Stimulated activated CD8-positive, alpha-beta memory T cell treated with anti-CD3 and anti-CD28 coated beads, Interleukin-7, amount 100 ng/mL, for 1 hour (primary cell): ENCODE data around the gene GLI1.
A peak's percentile ranks its signal among the peaks of the same experiment; 100 is the strongest.

Source experiments
- DNase-seq, 2 donors: peaks; one replicate each; pipeline ENCODE4 v3.0.0-alpha.2; 2020; ENCODE audit warnings: low read depth in 2 of 2

Gene GLI1

DNA sequence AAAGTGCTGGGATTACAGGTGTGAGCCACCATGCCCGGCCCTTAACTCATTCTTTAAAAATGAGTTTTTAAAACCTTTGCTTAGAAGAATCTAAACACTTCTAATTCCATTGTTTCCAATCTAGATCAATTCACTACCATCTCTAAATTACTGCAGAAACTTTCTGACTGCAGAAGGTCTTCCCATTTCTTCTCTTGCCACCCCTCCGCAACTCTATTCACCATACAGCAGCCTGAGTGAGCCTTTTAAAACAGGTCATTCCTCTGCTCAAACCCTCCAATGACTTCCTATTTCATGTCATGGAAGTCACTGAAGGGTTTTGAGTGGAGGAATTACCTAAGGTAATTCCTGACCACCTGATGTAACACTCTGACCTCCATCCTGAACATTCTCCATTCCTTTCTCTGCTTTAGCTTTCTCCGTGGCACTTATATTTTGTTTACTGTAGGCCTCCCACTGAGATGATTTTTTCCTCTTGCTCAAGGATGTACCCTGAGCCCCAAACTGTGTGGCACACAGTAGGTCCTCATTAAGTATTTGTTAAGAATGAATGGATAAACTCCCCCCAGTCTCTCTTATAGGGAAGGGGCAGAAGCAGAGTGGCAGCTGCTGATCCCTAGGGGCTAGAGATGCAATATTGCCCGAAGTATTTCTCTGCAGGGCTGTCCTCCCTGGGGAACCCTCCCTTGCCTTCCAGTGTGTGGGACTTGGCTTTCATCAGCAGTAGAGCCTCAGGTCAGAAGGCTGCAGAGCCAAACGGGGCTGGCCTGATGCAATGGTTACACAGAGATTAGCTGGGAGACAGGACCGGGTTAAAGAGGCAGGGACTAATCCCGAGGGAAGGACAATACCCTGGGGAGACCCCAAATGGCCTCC, 59.6 kb downstream of the GLI1 start:
- DNase-seq, result no peak

DNA sequence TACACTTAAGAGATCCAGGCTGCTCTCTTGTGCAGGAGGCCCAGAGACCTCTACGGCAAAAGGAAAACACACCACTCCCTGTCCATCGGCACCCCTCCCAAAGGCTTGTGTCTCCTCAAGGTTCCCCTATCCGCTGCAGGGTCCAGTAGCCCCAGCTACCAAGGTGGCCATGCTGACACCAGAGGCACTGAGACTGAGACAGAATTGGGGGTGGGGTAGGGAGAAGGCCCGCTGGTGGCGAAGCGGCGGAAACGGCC, 60.1 kb downstream of the GLI1 start:
- no peak for DNase-seq

DNA sequence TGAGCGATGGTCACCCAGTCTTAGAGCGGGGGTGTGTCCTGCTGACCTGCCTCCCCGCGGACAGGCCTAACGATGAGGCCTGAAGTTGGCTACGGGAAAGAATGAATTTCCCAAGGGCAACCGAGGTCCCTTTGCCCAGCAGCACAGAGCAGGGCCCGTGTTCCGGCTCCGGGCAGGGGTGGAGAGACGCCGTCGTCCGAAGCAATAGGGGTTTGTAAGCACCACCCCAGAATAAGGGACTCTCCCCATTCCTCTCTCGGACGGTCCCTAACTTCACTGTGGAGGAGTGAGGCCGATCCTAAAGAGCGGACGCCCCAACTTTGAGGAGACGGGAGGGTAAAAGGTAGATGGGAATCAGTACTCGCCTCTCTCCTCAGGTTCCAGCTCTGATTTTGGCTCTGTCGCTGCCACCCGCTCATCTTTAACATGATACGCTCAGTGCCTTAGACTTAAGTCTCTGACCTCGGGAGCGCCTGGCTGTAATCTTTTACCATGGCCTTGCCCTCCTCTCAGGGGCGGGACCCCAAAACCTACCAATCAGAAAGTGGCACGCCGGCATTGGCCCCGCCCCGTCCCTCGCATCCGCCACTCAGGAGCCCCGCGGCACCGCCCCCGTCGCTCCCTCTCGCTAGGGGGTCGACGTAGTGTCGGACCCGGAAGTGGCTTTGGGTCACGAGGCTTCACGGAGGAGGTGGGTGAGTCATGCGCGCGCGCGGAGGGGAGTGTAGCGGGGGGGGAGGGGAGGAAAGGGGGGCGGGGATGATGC, 60.7 kb downstream of the GLI1 start, which contains the start of gene DDIT3:
DDIT3 (minus strand) TSS at position 462 of the 766 bp plus-strand sequence. CDS start 3,108 bp downstream, outside the sequence.
- peak; percentile 99 for DNase-seq

DNA sequence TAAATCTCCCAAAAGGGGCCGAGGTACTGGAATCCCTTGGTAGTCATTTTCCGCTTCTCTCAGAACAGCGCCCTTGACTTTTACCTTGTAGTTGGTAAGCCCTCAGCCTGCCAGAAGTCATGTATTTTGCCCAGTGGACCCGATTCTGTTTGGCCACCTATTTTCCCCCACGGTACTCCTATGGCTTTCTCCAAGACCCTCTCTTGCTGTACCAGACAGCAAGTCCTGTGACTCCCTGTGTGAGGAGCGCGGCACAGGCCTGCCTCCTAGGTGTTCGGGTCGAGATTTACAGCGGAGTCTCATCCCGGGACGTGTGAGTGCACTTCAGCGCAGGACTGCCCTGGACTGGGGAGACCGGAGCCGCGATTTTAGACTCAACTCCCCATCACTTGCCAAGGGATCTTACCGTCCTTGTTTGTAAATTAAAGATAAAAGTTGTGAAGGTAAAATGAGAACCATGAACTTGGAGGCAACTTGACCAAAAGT, 62.0 kb downstream of the GLI1 start:
- DNase-seq, result no peak
